Transverse colon (tissue), 3 donors: ENCODE data around the gene RPL28.

ENCODE experiments used
- EP300 ChIP-seq: sonication (generic); formaldehyde crosslinking; IDR thresholded peaks from one replicate; pipeline ENCODE4 v1.6.1; 2017; ENCODE audit warnings: antibody characterized with exemption, low read depth
- POLR2A ChIP-seq: fragments of 450-650 bp; IDR thresholded peaks from one replicate; pipeline ENCODE4 v1.6.1; 2016; ENCODE audit warnings: antibody characterized with exemption, mild to moderate bottlenecking, moderate library complexity
- TF ChIP-seq, protein P1 (sequence below), 5 experiments: fragments of 200-600 bp in 3 of 5; fragments of 450-650 bp in 2 of 5; sonication (generic) in 3 of 5; IDR thresholded peaks; 1 replicate in 2 of 5; 2 replicates in 3 of 5; pipeline ENCODE4 v1.5.1; 2016 to 2017; ENCODE audit warnings: antibody characterized with exemption in 5 of 5, inconsistent platforms in 3 of 5, mild to moderate bottlenecking in 2 of 5, moderate library complexity in 1 of 5

DNA sequence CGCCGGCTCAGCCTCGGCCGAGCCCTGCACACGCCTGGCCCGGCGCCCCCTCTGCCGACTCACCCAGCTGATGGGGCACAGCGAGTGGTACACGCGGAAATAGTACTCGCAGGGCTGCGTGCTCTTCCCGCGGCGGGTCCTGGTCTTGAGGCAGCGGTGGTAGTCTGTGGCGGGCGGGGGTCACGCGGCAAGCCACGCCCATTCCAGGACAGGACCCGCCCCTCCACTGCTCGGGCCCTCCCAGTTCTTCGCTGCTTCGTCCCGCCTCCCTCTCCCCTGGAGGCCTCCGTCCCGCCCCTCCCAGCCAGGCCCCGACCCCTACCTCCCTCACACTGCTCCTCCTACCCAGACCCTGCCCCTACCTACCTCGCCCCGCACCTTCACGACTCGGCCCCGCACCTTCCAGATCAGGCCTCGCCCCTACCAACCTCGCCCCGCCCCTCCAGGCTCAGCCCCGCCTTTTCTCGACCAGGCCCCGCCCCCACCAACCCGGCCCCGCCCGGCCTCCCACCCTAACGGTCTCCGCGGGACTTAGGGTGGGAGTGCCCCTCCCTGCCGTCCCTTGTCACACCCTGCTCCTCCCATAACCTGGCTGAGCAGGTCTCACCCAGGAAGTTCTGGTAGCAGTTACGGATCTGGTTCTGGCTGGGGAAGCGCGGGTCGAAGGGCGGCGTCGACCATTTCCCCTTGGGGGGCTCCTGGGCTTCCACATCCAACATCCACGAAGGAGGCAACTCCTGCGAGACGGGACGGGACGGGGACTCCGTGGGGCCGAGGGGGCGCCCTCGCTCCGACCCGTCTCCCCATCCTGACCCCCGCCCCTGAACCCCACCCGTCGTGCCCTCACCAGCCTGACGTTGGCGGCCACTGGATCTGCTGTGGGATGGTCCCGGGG lies 31.7 kb upstream of the RPL28 start:
- TF ChIP-seq EP300 (no peak), POLR2A (peak; percentile 55)
- TF ChIP-seq, protein P1, sequence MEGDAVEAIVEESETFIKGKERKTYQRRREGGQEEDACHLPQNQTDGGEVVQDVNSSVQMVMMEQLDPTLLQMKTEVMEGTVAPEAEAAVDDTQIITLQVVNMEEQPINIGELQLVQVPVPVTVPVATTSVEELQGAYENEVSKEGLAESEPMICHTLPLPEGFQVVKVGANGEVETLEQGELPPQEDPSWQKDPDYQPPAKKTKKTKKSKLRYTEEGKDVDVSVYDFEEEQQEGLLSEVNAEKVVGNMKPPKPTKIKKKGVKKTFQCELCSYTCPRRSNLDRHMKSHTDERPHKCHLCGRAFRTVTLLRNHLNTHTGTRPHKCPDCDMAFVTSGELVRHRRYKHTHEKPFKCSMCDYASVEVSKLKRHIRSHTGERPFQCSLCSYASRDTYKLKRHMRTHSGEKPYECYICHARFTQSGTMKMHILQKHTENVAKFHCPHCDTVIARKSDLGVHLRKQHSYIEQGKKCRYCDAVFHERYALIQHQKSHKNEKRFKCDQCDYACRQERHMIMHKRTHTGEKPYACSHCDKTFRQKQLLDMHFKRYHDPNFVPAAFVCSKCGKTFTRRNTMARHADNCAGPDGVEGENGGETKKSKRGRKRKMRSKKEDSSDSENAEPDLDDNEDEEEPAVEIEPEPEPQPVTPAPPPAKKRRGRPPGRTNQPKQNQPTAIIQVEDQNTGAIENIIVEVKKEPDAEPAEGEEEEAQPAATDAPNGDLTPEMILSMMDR (IDR thresholded peaks at IDR 0.05): no peak
